HepG2 (cell line): ENCODE results near the gene LRP1B.

Experiments
- RELA ChIP-seq: sonication (generic); formaldehyde crosslinking; IDR thresholded peaks from 2 replicates; pipeline ENCODE4 v1.4.0; 2020; ENCODE audit warnings: missing genetic modification reagents
- TGIF2 ChIP-seq: IDR thresholded peaks from 2 replicates; pipeline ENCODE4 v1.6.1; 2016; ENCODE audit warnings: control low read depth, missing compliant biosample characterization
- ZNF18 ChIP-seq: sonication (generic); formaldehyde crosslinking; IDR thresholded peaks from 2 replicates; pipeline ENCODE4 v1.8.0; 2022; ENCODE audit warnings: mild to moderate bottlenecking, missing genetic modification reagents; ENCODE audit not compliant: insufficient replicate concordance

GRCh38 chr2:140489193-140489592 is 1641.6 kb downstream of the LRP1B start:
- TF ChIP-seq RELA (CRISPR knock-in tag) = no peak
- no peak for TF ChIP-seq TGIF2 (CRISPR knock-in tag)
- TF ChIP-seq ZNF18 (CRISPR knock-in tag) = no peak
